ENCODE data around the gene SLC23A1.
"Not testable (repeated sequence)": the region's sequence is repeated elsewhere in the genome, so short reads cannot be mapped to it uniquely, and the experiment has no call there.

The SLC23A1 gene

DNA sequence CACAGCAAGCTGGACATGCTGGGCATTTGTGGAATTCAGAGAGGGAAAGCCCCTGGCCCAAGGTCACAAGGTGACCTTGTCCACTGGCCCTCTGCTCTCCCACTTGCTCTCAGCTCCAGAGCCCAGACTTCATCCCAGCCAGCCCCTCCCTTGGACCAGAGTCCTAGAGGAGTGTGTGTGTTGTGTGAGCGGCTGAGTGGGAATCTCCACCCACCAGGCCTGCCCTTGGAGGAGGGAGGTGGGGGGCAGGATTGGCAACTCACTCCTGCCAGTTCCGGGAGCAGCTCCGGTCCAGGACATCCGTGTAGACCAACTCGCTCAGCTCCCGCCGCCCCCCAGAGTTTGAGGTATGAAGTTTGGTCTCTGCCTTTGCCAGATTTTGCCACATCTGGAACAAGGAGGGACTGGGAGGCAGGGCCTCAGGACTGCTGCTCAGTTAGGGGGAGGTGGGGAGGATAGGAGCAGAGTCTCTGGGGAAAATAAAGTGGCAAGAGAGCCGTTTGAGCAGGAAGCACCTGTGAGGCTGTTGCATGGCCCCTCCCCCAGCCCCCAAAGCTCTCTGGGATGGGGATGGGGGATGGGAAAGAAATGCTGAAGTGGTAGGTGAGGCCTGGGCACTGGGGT, 5.2 kb upstream of the SLC23A1 start:
- no peak for DNase-seq

DNA sequence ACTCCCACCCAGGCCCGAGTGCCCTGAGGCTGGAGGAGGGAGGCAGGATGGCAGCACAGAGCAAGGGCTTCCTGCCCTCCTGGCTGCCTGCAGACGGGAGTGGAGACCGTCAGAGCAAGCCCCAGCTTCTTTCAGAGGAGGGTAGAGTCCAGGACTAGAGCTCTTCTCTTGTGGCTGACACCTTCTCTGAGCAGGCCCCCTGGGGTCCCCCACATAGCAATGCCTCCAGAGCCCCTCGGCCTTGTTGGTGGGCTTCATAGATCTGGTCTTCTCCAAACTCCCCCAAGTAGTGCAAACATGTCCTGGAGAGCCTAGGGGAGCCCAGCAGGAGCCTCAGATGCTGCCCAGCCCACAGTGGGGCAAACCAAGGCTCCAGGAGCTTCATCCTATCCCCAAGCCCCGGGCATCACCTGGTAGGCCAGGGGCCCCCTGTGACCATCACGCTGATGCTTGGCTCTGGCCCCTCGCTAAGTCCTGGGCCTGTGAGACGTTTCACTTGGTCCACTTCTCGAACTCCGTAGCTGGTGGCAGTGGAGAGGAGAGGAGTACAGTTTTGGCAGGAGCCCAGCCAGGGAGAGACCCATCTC, 4.6 kb upstream of the SLC23A1 start:
- no peak for DNase-seq

DNA sequence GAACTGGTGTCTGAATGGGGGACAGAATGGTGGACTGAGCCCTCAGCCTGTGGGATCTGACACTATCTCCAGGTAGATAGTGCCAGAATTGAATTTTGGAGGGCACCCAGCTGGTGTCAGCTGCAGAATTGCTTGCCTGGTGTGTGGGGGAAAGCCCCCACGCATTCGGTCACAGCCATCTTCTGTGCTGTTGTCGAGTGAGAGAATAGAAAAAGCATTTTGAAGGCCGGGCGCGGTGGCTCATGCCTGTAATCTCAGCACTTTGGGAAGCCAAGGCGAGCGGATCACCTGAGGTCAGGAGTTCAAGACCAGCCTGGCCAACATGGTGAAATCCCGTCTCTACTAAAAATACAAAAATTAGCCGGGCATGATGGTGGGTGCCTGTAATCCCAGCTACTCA, 3.9 kb upstream of the SLC23A1 start:
- DNase-seq, result not testable (repeated sequence)

DNA sequence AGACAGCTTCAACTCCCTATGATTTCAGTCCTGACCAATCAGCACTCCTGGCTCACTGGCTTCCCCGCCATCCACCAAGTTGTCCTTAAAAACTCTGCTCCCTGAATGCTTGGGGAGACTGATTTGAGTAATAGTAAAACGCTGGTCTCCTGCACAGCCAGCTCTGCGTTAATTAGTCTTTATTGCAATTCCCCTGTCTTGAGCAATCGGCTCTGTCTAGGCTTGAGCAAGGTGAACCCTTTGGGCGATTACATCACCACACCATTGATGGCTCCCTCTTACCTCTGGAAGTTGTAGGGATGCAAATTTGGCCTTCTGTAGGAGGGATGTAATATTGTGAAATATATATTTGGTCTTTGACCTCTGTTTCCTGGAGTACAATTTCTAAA, 2.9 kb upstream of the SLC23A1 start:
- no peak for DNase-seq

DNA sequence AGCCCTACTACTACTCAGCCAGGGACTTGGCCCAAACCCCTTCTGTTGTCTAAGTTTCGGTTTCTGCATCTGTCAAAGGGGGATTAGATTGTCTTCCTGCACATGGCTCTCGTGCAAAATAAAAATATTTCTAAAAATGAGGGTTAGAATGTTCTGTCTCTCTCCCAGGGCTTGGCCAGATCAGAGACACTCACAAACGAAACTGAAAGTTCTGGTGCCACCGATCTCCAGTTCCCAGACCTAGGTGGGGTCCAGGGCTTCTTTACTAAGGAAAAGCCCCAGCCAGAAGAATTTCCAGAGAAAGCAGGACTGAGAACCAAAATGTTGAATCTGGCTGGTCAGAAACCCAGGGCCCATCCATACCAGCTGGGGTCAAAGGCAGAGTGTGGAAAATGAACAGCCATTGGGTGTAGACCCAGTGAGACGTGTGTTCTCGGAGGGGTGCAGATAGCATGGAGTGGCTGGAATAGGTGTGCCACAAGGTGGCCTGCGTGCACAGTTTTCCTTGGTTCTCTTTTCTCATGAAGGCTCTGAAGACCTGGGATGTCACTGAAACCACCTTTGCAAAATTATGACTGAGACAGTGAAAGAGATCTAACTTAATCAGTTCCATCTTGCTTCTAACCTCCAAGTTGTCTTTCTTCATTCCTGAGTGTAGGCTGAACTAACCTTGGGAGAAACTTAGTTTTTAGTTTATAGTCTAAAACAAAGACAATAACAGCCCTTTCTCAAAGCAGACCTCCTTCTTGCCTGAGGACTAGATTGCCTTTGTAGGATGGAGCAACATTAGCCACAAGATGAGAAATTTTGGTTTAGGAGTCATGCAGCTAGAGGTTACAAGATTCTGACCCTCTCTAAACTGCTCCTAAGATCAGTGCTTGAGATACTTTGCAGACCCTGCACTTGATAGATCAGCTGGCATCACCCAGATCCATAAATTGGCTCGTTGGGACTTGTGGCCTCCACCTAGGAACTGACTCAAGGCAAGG, 2.3 kb upstream of the SLC23A1 start:
- DNase-seq, result no peak

GRCh38 chr5:139384591-139385051, 1.5 kb upstream of the SLC23A1 start:
- no peak for DNase-seq

- no peak for DNase-seq
Measured at GRCh38 chr5:139383993-139384590, 995 bp upstream of the SLC23A1 start.

GRCh38 chr5:139382807-139383206, 290 bp downstream of the SLC23A1 start:
- no peak for DNase-seq

- DNase-seq, result no peak
Measured at GRCh38 chr5:139381837-139382761, 998 bp downstream of the SLC23A1 start.

DNA sequence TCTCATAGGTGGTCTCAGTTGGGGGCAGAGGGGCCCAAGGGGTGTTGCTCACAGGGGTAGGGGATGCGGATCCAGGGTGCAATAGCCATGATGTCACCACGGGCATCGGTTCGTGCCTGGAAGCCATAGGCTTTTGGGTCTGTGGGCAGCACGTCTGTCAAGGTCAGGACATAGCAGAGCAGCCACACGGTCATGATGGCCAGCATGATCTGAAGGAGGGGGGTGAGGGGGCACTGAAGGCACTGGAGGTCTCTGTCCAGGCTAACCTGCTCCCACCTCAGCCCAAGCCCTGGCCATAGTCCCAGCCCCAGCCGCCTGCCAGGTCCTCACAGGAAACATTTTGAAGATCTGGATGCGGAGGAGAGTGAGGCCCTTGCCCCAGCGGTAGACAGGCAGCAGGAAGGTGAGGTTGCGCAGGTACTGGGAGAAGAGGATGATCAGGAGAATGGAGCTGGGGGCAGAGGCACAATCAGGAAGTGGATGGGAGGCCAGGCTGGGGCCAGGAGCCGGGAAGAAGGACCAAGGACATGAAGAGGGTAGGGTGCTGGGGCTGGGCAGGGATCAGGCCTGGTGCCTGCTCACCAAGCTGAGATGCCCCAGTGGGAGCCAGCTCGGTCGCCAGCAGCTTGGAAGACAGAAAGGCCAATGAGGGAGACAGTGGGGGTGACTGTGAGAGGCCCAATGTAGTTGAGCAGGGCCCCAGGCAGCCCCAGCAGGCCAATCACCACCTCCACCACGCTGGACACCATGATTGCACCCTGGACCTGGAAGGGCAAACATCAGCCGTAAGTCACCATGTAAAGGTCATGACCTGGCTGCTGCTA, 3.3 kb downstream of the SLC23A1 start:
- no peak for DNase-seq

DNA sequence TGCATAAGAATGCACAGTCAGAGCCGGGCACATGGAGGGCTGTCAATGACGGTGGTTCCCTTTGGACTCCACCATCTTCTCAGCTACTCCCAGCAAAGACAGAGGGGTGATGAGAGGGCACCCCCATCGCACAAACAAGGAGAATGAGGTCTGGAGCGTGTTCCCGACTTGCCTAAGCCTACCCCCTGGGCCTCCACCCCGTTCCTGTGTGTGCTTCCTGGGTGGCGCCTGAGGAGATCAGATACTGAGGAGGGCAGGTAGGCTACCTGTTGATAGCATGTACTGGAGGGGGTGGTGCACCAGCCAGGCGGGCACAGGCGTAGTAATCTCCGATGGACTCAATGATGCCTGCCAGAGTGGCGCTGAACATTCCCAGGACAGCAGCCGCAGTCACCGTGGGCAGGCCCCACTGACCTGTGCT, 4.1 kb downstream of the SLC23A1 start:
- DNase-seq, result no peak

DNA sequence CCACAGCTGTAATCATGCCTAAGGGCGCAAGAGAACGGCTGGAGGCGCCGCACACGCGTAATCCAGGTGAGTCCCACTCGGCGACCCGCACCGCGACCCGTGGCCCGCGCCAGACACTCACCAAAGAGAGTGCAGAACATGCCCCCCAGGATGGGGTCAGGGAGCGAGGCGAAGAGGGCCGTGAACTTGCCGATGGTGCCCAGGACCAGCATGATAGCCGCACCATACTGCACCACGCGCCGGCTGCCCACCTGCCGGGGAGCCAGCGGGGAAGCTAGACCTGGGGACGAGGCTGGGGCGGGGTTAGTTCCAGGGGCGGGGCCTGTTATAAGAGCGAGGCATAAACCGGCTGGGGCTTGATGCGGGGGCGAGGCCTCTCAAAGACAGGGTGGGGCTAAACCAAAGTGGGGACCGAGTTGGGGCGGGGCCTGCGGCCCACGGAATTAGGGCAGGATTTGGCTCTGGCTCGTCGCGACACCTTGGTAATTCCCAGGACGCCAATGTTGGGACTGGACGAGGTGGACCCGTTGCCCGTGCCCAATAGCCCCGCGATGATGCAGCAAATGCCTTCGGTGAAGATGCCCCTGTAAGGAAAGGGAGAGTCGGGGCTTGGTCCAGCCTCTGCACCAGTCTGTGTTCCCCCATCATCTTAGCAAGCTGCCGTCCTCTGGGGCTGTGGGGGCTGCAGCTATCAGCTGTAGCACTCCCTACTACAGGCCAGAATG, 4.8 kb downstream of the SLC23A1 start:
- no peak for DNase-seq

- no peak for DNase-seq
Measured at GRCh38 chr5:139377226-139377625, 5.9 kb downstream of the SLC23A1 start.

- DNase-seq, result no peak
Measured at GRCh38 chr5:139376364-139376763, 6.7 kb downstream of the SLC23A1 start.

DNA sequence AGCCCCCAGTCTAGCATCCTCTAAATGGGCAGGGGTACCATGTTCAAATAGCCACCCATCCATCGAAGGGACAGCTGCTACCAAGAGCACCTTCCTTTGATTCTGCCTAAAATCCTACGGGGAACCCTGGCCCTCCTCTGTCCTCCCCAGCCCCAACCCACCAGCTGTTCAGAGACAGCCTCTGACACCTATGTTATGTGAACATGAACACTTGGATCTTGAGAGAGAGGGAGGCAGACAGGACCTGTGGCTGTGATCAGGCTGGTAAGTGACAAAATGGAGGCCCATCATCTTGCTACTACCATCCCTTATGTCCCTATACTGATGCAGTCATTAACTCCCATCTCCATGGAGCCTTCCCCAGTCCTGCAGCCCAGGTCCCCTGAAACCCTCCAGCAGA, 8.2 kb downstream of the SLC23A1 start:
- DNase-seq, result no peak

- DNase-seq, result no peak
Measured at GRCh38 chr5:139371482-139372435, 11.3 kb downstream of the SLC23A1 start.

GRCh38 chr5:139369181-139369580, 13.9 kb downstream of the SLC23A1 start:
- no peak for DNase-seq

GRCh38 chr5:139368613-139369012, 14.5 kb downstream of the SLC23A1 start:
- DNase-seq, result no peak

DNA sequence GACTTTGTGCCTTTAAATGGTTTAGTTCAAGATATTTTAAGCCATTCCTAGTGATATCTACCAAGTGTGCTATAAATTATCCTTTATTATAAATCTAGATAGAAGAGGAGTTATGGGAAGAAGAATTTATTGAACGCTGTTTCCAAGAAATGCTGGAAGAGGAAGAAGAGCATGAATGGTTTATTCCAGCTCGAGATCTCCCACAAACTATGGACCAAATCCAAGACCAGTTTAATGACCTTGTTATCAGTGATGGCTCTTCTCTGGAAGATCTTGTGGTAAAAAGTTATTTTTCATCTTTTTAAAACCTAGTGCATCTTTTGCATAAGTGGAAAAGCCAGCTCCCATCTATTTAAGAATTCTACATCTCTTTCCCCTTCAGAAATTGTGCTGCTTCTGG, 18.6 kb downstream of the SLC23A1 start:
- DNase-seq, result no peak
